ENCODE measurements around the gene NEK2.

DNA sequence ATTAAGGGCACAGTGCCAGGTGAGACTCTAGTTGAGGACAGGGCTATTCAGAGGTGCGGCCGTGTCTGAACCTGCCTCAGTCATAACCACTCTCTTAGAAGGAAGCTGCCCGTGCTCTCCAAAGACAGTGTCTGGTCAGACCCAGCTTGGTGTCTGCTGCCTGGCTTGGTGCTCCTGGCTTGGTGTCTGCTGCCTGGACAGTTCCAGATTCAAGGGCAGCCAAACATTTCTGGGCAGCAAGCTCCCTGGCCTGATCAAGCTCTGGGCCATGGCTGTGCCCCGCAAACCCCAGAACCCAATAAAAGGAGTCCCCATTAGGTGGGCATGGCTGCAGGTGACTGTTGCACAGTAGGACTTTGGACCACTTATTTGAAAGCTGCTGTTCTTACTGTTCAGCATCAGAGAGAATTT lies 27.7 kb downstream of the NEK2 start:
- TF ChIP-seq, protein P1, sequence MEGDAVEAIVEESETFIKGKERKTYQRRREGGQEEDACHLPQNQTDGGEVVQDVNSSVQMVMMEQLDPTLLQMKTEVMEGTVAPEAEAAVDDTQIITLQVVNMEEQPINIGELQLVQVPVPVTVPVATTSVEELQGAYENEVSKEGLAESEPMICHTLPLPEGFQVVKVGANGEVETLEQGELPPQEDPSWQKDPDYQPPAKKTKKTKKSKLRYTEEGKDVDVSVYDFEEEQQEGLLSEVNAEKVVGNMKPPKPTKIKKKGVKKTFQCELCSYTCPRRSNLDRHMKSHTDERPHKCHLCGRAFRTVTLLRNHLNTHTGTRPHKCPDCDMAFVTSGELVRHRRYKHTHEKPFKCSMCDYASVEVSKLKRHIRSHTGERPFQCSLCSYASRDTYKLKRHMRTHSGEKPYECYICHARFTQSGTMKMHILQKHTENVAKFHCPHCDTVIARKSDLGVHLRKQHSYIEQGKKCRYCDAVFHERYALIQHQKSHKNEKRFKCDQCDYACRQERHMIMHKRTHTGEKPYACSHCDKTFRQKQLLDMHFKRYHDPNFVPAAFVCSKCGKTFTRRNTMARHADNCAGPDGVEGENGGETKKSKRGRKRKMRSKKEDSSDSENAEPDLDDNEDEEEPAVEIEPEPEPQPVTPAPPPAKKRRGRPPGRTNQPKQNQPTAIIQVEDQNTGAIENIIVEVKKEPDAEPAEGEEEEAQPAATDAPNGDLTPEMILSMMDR (IDR thresholded peaks at IDR 0.05) = no peak
- TF ChIP-seq POLR2A (IDR thresholded peaks at IDR 0.05) (no peak), POLR2AphosphoS5 (IDR thresholded peaks at IDR 0.05) (no peak)

All from breast epithelium (tissue), 3 donors.